Activated CD8-positive, alpha-beta memory T cell treated with anti-CD3 and anti-CD28 coated beads, Interleukin-2, amount 10 ng/mL, durations not matched to agents 7 days and 5 days (primary cell): Measurements from ENCODE around the gene SLC15A2. TPM values are rescaled to one million over a fixed set of nuclear protein-coding genes. Genes with fewer than 3 reads are reported as not detected.

Source experiments
- ATAC-seq: fragments of 150-1000 bp; cut with Tn5 transposase; one replicate; pipeline ENCODE4 v1.10.0; 2021; ENCODE audit warnings: moderate library complexity
- CTCF ChIA-PET: fragments of 350-600 bp; sonication (Branson Sonifier 250); formaldehyde crosslinking; loops from one replicate; lab custom pipeline; 2021; ENCODE audit warnings: antibody characterized with exemption; lab: Charles Lee
- DNase-seq: peaks from one replicate; pipeline ENCODE4 v3.0.0-alpha.2; 2020
- H3K27ac Mint-ChIP-seq: one replicate; pipeline ENCODE4 v1.8.0; 2021; ENCODE audit warnings: mild to moderate bottlenecking, mixed read lengths
- H3K27me3 Mint-ChIP-seq: one replicate; pipeline ENCODE4 v1.8.0; 2021; ENCODE audit warnings: mixed read lengths
- H3K36me3 Mint-ChIP-seq: one replicate; pipeline ENCODE4 v1.8.0; 2021; ENCODE audit warnings: mild to moderate bottlenecking, mixed read lengths
- H3K4me1 Mint-ChIP-seq: one replicate; pipeline ENCODE4 v1.8.0; 2021; ENCODE audit warnings: mixed read lengths
- H3K4me3 Mint-ChIP-seq: one replicate; pipeline ENCODE4 v1.8.0; 2021; ENCODE audit warnings: mild to moderate bottlenecking, moderate library complexity, mixed read lengths
- H3K9me3 Mint-ChIP-seq: one replicate; pipeline ENCODE4 v1.8.0; 2022; ENCODE audit warnings: low read depth, mixed read lengths
- total RNA-seq, 2 experiments: library from RNA; stranded (reverse); gene quantifications; one replicate each; pipeline ENCODE4 v1.2.3, GENCODE V29; 2021

SLC15A2 gene
- total RNA-seq, 2 experiments from 2014 or later: 2.4 to 4.8 TPM

- peaks cover 42% of the 10 kb centered on the region for H3K36me3 Mint-ChIP-seq
- peaks cover 3% of the 10 kb centered on the region for H3K27me3 Mint-ChIP-seq
- peaks cover 26% of the 10 kb centered on the region for H3K4me1 Mint-ChIP-seq
- no peak for ATAC-seq
- H3K27ac Mint-ChIP-seq: no peak overlapping the region
- CTCF ChIA-PET: no interaction called here
- no peak for DNase-seq
- peaks cover 9% of the 10 kb centered on the region for H3K9me3 Mint-ChIP-seq
- H3K4me3 Mint-ChIP-seq: no peak overlapping the region
Measured at GRCh38 chr3:121976727-121977126, 82.5 kb downstream of the SLC15A2 start.

- CTCF ChIA-PET: interaction anchor here (1.0 to 1.4 kb wide), 3 partner anchors 11 to 280 kb away, joined by 3 to 6 read pairs (median 3); no protein-coding TSS in a partner anchor
- H3K9me3 Mint-ChIP-seq: peaks cover 12% of the 10 kb centered on the region
- DNase-seq: no peak
- H3K27ac Mint-ChIP-seq: no peak overlapping the region
- no peak overlapping the region for H3K4me3 Mint-ChIP-seq
- ATAC-seq: no peak
- peaks cover 27% of the 10 kb centered on the region for H3K4me1 Mint-ChIP-seq
- H3K27me3 Mint-ChIP-seq: peaks cover 3% of the 10 kb centered on the region
- H3K36me3 Mint-ChIP-seq: peaks cover 55% of the 10 kb centered on the region
Measured at GRCh38 chr3:121979246-121979645, 85.0 kb downstream of the SLC15A2 start.

GRCh38 chr3:121979734-121980449 is 85.7 kb downstream of the SLC15A2 start:
- CTCF ChIA-PET: interaction anchor here (1.0 to 1.4 kb wide), 3 partner anchors 11 to 279 kb away, joined by 3 to 6 read pairs (median 3); no protein-coding TSS in a partner anchor
- Mint-ChIP-seq H3K4me1 (peaks cover 27% of the 10 kb centered on the region), H3K4me3 (no peak overlapping the region), H3K9me3 (peaks cover 18% of the 10 kb centered on the region), H3K27ac (peak overlapping the region; percentile 48), H3K36me3 (peaks cover 54% of the 10 kb centered on the region), H3K27me3 (peaks cover 3% of the 10 kb centered on the region)
- ATAC-seq (peak; percentile 55), DNase-seq (no peak)

- Mint-ChIP-seq H3K27ac (peak overlapping the region; percentile 48), H3K27me3 (peaks cover 8% of the 10 kb centered on the region), H3K36me3 (peaks cover 58% of the 10 kb centered on the region), H3K4me3 (no peak overlapping the region), H3K4me1 (peaks cover 27% of the 10 kb centered on the region), H3K9me3 (peaks cover 21% of the 10 kb centered on the region)
- ATAC-seq (no peak), DNase-seq (no peak)
- CTCF ChIA-PET: interaction anchor here (1.2 kb wide), 1 partner anchor 120 kb away, joined by 6 read pairs; no protein-coding TSS in a partner anchor
Measured at GRCh38 chr3:121980450-121980796, 86.2 kb downstream of the SLC15A2 start.

GRCh38 chr3:121981473-121981872 is 87.3 kb downstream of the SLC15A2 start:
- DNase-seq (no peak), ATAC-seq (no peak)
- Mint-ChIP-seq H3K27ac (no peak overlapping the region), H3K4me1 (peaks cover 27% of the 10 kb centered on the region), H3K9me3 (peaks cover 21% of the 10 kb centered on the region), H3K27me3 (peaks cover 8% of the 10 kb centered on the region), H3K4me3 (no peak overlapping the region), H3K36me3 (peaks cover 57% of the 10 kb centered on the region)
- CTCF ChIA-PET: interaction anchor here (1.0 kb wide), 1 partner anchor 14 kb away, joined by 5 read pairs; no protein-coding TSS in a partner anchor

GRCh38 chr3:121985846-121986245 is 91.6 kb downstream of the SLC15A2 start:
- H3K36me3 Mint-ChIP-seq: peaks cover 58% of the 10 kb centered on the region
- CTCF ChIA-PET: no interaction called here
- H3K4me3 Mint-ChIP-seq: no peak overlapping the region
- H3K27ac Mint-ChIP-seq: no peak overlapping the region
- peaks cover 37% of the 10 kb centered on the region for H3K4me1 Mint-ChIP-seq
- ATAC-seq: no peak
- peaks cover 8% of the 10 kb centered on the region for H3K27me3 Mint-ChIP-seq
- DNase-seq: no peak
- H3K9me3 Mint-ChIP-seq: peaks cover 18% of the 10 kb centered on the region

- H3K4me3 Mint-ChIP-seq: no peak overlapping the region
- H3K9me3 Mint-ChIP-seq: peaks cover 18% of the 10 kb centered on the region
- H3K4me1 Mint-ChIP-seq: peaks cover 30% of the 10 kb centered on the region
- peaks cover 50% of the 10 kb centered on the region for H3K36me3 Mint-ChIP-seq
- ATAC-seq (peak; percentile 78), DNase-seq (peak; percentile 62)
- peak overlapping the region; percentile 47 for H3K27ac Mint-ChIP-seq
- CTCF ChIA-PET: no interaction called here
- peaks cover 4% of the 10 kb centered on the region for H3K27me3 Mint-ChIP-seq
Measured at GRCh38 chr3:121988146-121988545, 93.9 kb downstream of the SLC15A2 start.

- CTCF ChIA-PET: interaction anchor here (1.1 to 1.4 kb wide), 6 partner anchors 8 to 269 kb away, joined by 3 to 4 read pairs (median 3); no protein-coding TSS in a partner anchor
- H3K36me3 Mint-ChIP-seq: peaks cover 36% of the 10 kb centered on the region
- no peak overlapping the region for H3K4me3 Mint-ChIP-seq
- peaks cover 4% of the 10 kb centered on the region for H3K27me3 Mint-ChIP-seq
- H3K4me1 Mint-ChIP-seq: peaks cover 35% of the 10 kb centered on the region
- H3K27ac Mint-ChIP-seq: no peak overlapping the region
- peaks cover 3% of the 10 kb centered on the region for H3K9me3 Mint-ChIP-seq
- ATAC-seq (no peak), DNase-seq (no peak)
Measured at GRCh38 chr3:121989943-121990342, 95.7 kb downstream of the SLC15A2 start.

GRCh38 chr3:121992601-121993560 is 98.7 kb downstream of the SLC15A2 start:
- H3K36me3 Mint-ChIP-seq: peaks cover 32% of the 10 kb centered on the region
- ATAC-seq: no peak
- peaks cover 60% of the 10 kb centered on the region for H3K4me1 Mint-ChIP-seq
- no peaks in the 10 kb centered on the region for H3K27me3 Mint-ChIP-seq
- CTCF ChIA-PET: no interaction called here
- H3K4me3 Mint-ChIP-seq: no peak overlapping the region
- DNase-seq: no peak
- H3K9me3 Mint-ChIP-seq: no peaks in the 10 kb centered on the region
- H3K27ac Mint-ChIP-seq: no peak overlapping the region

Other genes starting within 250 kb of the SLC15A2 start
- 100 to 1,000 TPM; 305 to 312 TPM for gene HCLS1, start 233.5 kb upstream of the SLC15A2 start, total RNA-seq
- gene GOLGB1, start 144.7 kb upstream of the SLC15A2 start, total RNA-seq: 10 to 100 TPM; 30.6 to 31.2 TPM
- 10 to 100 TPM; 30.2 to 34.7 TPM for gene IQCB1, start 59.3 kb upstream of the SLC15A2 start, total RNA-seq
- 10 to 100 TPM; 19.9 to 22.0 TPM for gene EAF2, start 59.2 kb upstream of the SLC15A2 start, total RNA-seq
- gene ILDR1, start 127.8 kb downstream of the SLC15A2 start, total RNA-seq: 1 to 10 TPM; 3.8 to 4.5 TPM
- 10 to 100 TPM; 23.4 to 25.3 TPM for gene CD86, start 161.0 kb downstream of the SLC15A2 start, total RNA-seq